Smooth muscle cell (in vitro differentiated cells): Measurements from ENCODE around the gene DYNLL2. TPM values are rescaled to one million over a fixed set of nuclear protein-coding genes. Genes with fewer than 3 reads are reported as not detected.
"Not testable (repeated sequence)": the region's sequence is repeated elsewhere in the genome, so short reads cannot be mapped to it uniquely, and the experiment has no call there.

ENCODE experiments used
- DNase-seq: peaks from one replicate; lab custom pipeline; 2025; ENCODE audit not compliant: unreplicated experiment; lab: John Stamatoyannopoulos, UW
- H2AFZ ChIP-seq: fragments of 200-600 bp; sonication (generic); 2 replicates; pipeline ENCODE4 v1.6.0; 2016; ENCODE audit warnings: antibody characterized with exemption, low read depth, mild to moderate bottlenecking
- H3F3A ChIP-seq: fragments of 200-600 bp; sonication (generic); 2 replicates; pipeline ENCODE4 v1.6.0; 2017; ENCODE audit warnings: antibody characterized with exemption, low read depth
- H3K27ac ChIP-seq: fragments of 200-600 bp; sonication (generic); 2 replicates; pipeline ENCODE4 v1.5.1; 2016; ENCODE audit warnings: low read depth, mild to moderate bottlenecking
- H3K27me3 ChIP-seq: fragments of 200-600 bp; sonication (generic); 2 replicates; pipeline ENCODE4 v1.6.1; 2016; ENCODE audit warnings: low read depth, mild to moderate bottlenecking
- H3K36me3 ChIP-seq: fragments of 200-600 bp; sonication (generic); 2 replicates; pipeline ENCODE4 v1.5.1; 2016; ENCODE audit warnings: low read depth
- H3K4me1 ChIP-seq: fragments of 200-600 bp; sonication (generic); 2 replicates; pipeline ENCODE4 v1.5.1; 2016; ENCODE audit warnings: low read depth
- H3K4me2 ChIP-seq: fragments of 200-600 bp; sonication (generic); 2 replicates; pipeline ENCODE4 v1.6.0; 2016; ENCODE audit warnings: mild to moderate bottlenecking
- H3K4me3 ChIP-seq: fragments of 200-600 bp; sonication (generic); 2 replicates; pipeline ENCODE4 v1.5.1; 2016; ENCODE audit warnings: mild to moderate bottlenecking
- H3K79me2 ChIP-seq: fragments of 200-600 bp; sonication (generic); 2 replicates; pipeline ENCODE4 v1.6.0; 2016; ENCODE audit warnings: low read depth, mild to moderate bottlenecking
- H3K9ac ChIP-seq: fragments of 200-600 bp; sonication (generic); 2 replicates; pipeline ENCODE4 v1.6.0; 2016; ENCODE audit warnings: low read depth
- H3K9me3 ChIP-seq: fragments of 200-600 bp; sonication (generic); replicated peaks from 2 replicates; pipeline ENCODE4 v1.5.1; 2016; ENCODE audit warnings: low read depth
- H4K20me1 ChIP-seq: fragments of 200-600 bp; sonication (generic); 2 replicates; pipeline ENCODE4 v1.6.0; 2016; ENCODE audit warnings: low read depth
- CTCF ChIP-seq: fragments of 200-600 bp; sonication (generic); IDR thresholded peaks from 2 replicates; pipeline ENCODE4 v1.5.1; 2017; ENCODE audit warnings: borderline replicate concordance, mild to moderate bottlenecking, antibody characterized with exemption; ENCODE audit not compliant: insufficient read depth, poor library complexity, severe bottlenecking
- WGBS: methylation state at CpG from one replicate; pipeline ENCODE4 v1.1.7; 2016; ENCODE audit warnings: low lambda C conversion rate; 5-methylcytosine and 5-hydroxymethylcytosine counted together
- polyA plus RNA-seq: library from polyadenylated mRNA; unstranded; fragments of >200 nt; fragmentation: Nextera tagmentation; extraction: Ambion mirVana; gene quantifications from 2 replicates; pipeline ENCODE4 v1.2.1, GENCODE V29; 2016
- total RNA-seq: library from RNA; depleted of rRNA; stranded (reverse); fragments of >200 nt; gene quantifications from 2 replicates; pipeline ENCODE4 v1.2.3, GENCODE V29; 2014

Gene DYNLL2
- total and polyA plus RNA-seq, 2 experiments from 2014 or later: 1.5 to 9.1 TPM

- Histone ChIP-seq H3K27ac (no peak overlapping the region), H3K4me1 (no peaks in the 10 kb centered on the region), H3K79me2 (no peaks in the 10 kb centered on the region), H2AFZ (no peak overlapping the region), H3K4me2 (no peak overlapping the region), H3K9ac (no peak overlapping the region), H3K36me3 (no peaks in the 10 kb centered on the region), H3F3A (no peaks in the 10 kb centered on the region), H3K27me3 (peaks cover 11% of the 10 kb centered on the region), H3K4me3 (no peak overlapping the region), H3K9me3 (no peaks in the 10 kb centered on the region), H4K20me1 (no peaks in the 10 kb centered on the region)
- no peak for TF ChIP-seq CTCF
- no peak for DNase-seq
- WGBS: no CpG with 5 or more reads among the region's 5 CpGs
These were observed 58.3 kb downstream of the DYNLL2 start for GRCh38 chr17:58141505-58141904.

DNA sequence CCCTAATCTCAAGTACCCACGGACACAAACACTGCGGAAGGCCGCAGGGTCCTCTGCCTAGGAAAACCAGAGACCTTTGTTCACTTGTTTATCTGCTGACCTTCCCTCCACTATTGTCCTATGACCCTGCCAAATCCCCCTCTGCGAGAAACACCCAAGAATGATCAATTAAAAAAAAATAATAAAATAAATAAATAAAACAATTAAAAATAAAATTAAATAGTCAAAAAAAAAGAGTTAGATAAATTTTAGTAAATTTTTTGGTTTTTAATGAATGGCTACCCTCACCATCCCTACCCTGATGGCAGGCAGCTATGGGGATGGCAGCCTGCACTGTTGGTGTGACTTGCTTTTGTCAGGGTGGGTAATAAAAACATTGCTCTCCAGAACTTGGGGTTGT, 60.1 kb downstream of the DYNLL2 start:
- H3F3A ChIP-seq, H3K27ac ChIP-seq, H3K9me3 ChIP-seq, H4K20me1 ChIP-seq, H2AFZ ChIP-seq, H3K4me2 ChIP-seq, H3K4me1 ChIP-seq, H3K79me2 ChIP-seq, DNase-seq, H3K36me3 ChIP-seq, H3K9ac ChIP-seq, H3K4me3 ChIP-seq: not testable (repeated sequence)
- peaks cover 14% of the 10 kb centered on the region for H3K27me3 ChIP-seq
- 88% methylated on average over 4 of the region's 4 CpGs for WGBS

GRCh38 chr17:58144801-58145200, 61.6 kb downstream of the DYNLL2 start:
- Histone ChIP-seq H3K27ac (no peak overlapping the region), H3F3A (no peaks in the 10 kb centered on the region), H4K20me1 (no peaks in the 10 kb centered on the region), H3K79me2 (no peaks in the 10 kb centered on the region), H3K4me1 (no peaks in the 10 kb centered on the region), H3K36me3 (no peaks in the 10 kb centered on the region), H3K27me3 (peaks cover 28% of the 10 kb centered on the region), H2AFZ (no peak overlapping the region), H3K4me3 (no peak overlapping the region), H3K4me2 (no peak overlapping the region), H3K9ac (no peak overlapping the region), H3K9me3 (no peaks in the 10 kb centered on the region)
- no peak for TF ChIP-seq CTCF
- DNase-seq: no peak
- WGBS: 79% methylated on average over 1 of the region's 1 CpG

Other genes with a start within 250 kb of the DYNLL2 start
- gene MRPS23, start 233.4 kb upstream of the DYNLL2 start, total RNA-seq: 32.3 and 33.1 TPM in 2 replicates
- 48.4 and 51.1 TPM in 2 replicates for gene MRPS23, start 233.4 kb upstream of the DYNLL2 start, polyA plus RNA-seq
- 7.0 and 11.1 TPM in 2 replicates for gene CUEDC1, start 128.0 kb upstream of the DYNLL2 start, total RNA-seq
- gene CUEDC1, start 128.0 kb upstream of the DYNLL2 start, polyA plus RNA-seq: 10.4 and 11.7 TPM in 2 replicates
- 52.1 and 61.8 TPM in 2 replicates for gene VEZF1, start 95.2 kb upstream of the DYNLL2 start, total RNA-seq
- 24.9 and 25.3 TPM in 2 replicates for gene VEZF1, start 95.2 kb upstream of the DYNLL2 start, polyA plus RNA-seq
- gene SRSF1, start 76.2 kb upstream of the DYNLL2 start, total RNA-seq: 194 and 200 TPM in 2 replicates
- 57.9 and 61.3 TPM in 2 replicates for gene SRSF1, start 76.2 kb upstream of the DYNLL2 start, polyA plus RNA-seq
- gene OR4D1, start 65.0 kb downstream of the DYNLL2 start, total RNA-seq: not detected in 2 replicates
- gene OR4D1, start 65.0 kb downstream of the DYNLL2 start, polyA plus RNA-seq: not detected in 2 replicates
- gene OR4D2, start 83.6 kb downstream of the DYNLL2 start, total RNA-seq: not detected in 2 replicates
- gene OR4D2, start 83.6 kb downstream of the DYNLL2 start, polyA plus RNA-seq: not detected in 2 replicates
- not detected in 2 replicates for gene EPX, start 109.3 kb downstream of the DYNLL2 start, total RNA-seq
- not detected in 2 replicates for gene EPX, start 109.3 kb downstream of the DYNLL2 start, polyA plus RNA-seq
- gene MKS1, start 135.8 kb downstream of the DYNLL2 start, total RNA-seq: 9.2 and 15.6 TPM in 2 replicates
- gene MKS1, start 135.8 kb downstream of the DYNLL2 start, polyA plus RNA-seq: 15.0 and 22.8 TPM in 2 replicates
- 1.7 and 4.1 TPM in 2 replicates for gene LPO, start 155.2 kb downstream of the DYNLL2 start, total RNA-seq
- gene LPO, start 155.2 kb downstream of the DYNLL2 start, polyA plus RNA-seq: 3.3 TPM in 2 replicates
- not detected in 2 replicates for gene MPO, start 197.5 kb downstream of the DYNLL2 start, total RNA-seq
- gene MPO, start 197.5 kb downstream of the DYNLL2 start, polyA plus RNA-seq: 0.09 TPM in 1 of 2 replicates, not detected in the other
- 4.3 and 7.0 TPM in 2 replicates for gene TSPOAP1, start 245.4 kb downstream of the DYNLL2 start, total RNA-seq
- gene TSPOAP1, start 245.4 kb downstream of the DYNLL2 start, polyA plus RNA-seq: 11.7 and 18.3 TPM in 2 replicates